ENCODE data around the gene USP3. TPM values are rescaled to one million over a fixed set of nuclear protein-coding genes. Genes with fewer than 3 reads are reported as not detected.

Gene USP3
- polyA plus RNA-seq, 1 of the 3 experiments (the other 2 are of a cell fraction) = 9.3 TPM

DNA sequence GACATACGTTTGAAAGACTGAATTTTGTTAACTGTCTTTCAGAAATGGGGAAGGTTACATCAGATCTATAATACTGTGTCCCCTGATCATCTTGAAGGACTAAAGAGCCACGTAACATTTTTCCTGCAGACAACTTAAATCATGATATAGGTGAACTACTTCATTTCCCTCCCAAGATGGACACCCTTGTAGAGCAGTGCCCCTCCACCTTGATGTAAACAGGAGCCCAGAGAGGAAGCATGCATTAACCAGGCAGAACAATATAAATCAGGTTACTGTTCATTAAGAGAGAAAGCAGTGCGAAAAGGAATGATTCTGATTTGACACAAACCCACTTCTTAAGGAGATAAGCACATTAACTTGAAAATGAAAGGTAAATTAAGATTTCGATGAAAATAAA is 36.1 kb downstream of the USP3 start:
- no peaks in the 10 kb centered on the region for H4K20me1 ChIP-seq (ENCODE audit: insufficient read depth)
- H3K27me3 ChIP-seq (ENCODE audit: insufficient read depth) = no peaks in the 10 kb centered on the region
- H3K4me1 ChIP-seq (ENCODE audit: control insufficient read depth in 1 of 2, insufficient read depth in 2 of 2, low read depth in 1 of 2, low read length in 1 of 2) = no peaks in the 10 kb centered on the region; a peak in 3 of 4 replicates
- TF ChIP-seq EP300 (IDR thresholded peaks at IDR 0.05; ENCODE audit: borderline replicate concordance in 1 of 2, low read depth in 1 of 2, low read length in 1 of 2) (no peak), NRF1 (IDR thresholded peaks at IDR 0.05; ENCODE audit: low read depth, low read length) (no peak), RAD21 (IDR thresholded peaks at IDR 0.05; ENCODE audit: low read length) (no peak), FOSL2 (IDR thresholded peaks at IDR 0.05; ENCODE audit: borderline replicate concordance, low read depth) (no peak), NFIC (IDR thresholded peaks at IDR 0.05; ENCODE audit: borderline replicate concordance) (no peak), TCF12 (IDR thresholded peaks at IDR 0.05) (no peak), GATA2 (CRISPR knock-in tag; IDR thresholded peaks at IDR 0.05) (no peak), YY1 (IDR thresholded peaks at IDR 0.05; ENCODE audit: low read depth) (no peak), JUND (IDR thresholded peaks at IDR 0.05) (no peak)
- TF ChIP-seq, protein P1, sequence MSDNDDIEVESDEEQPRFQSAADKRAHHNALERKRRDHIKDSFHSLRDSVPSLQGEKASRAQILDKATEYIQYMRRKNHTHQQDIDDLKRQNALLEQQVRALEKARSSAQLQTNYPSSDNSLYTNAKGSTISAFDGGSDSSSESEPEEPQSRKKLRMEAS (IDR thresholded peaks at IDR 0.05; ENCODE audit: low read depth) = no peak
- TF ChIP-seq, protein P2, sequence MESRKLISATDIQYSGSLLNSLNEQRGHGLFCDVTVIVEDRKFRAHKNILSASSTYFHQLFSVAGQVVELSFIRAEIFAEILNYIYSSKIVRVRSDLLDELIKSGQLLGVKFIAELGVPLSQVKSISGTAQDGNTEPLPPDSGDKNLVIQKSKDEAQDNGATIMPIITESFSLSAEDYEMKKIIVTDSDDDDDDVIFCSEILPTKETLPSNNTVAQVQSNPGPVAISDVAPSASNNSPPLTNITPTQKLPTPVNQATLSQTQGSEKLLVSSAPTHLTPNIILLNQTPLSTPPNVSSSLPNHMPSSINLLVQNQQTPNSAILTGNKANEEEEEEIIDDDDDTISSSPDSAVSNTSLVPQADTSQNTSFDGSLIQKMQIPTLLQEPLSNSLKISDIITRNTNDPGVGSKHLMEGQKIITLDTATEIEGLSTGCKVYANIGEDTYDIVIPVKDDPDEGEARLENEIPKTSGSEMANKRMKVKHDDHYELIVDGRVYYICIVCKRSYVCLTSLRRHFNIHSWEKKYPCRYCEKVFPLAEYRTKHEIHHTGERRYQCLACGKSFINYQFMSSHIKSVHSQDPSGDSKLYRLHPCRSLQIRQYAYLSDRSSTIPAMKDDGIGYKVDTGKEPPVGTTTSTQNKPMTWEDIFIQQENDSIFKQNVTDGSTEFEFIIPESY (IDR thresholded peaks at IDR 0.05; ENCODE audit: borderline replicate concordance, low read depth) = no peak
- no peak for DNase-seq
- no peak overlapping the region for H3K4me2 ChIP-seq
- ChIA-PET POLR2A (no interaction called here), CTCF (interaction anchor here (1.7 to 4.9 kb wide), 2 partner anchors 8 to 37 kb away, joined by 10 to 20 read pairs; partner anchors contain the start of gene USP3)
- H2AFZ ChIP-seq (ENCODE audit: low read depth) = no peak overlapping the region
- H3K27ac ChIP-seq (ENCODE audit: low read depth in 2 of 2, low read length in 1 of 2) = no peak overlapping the region
- peaks cover 13 to 19% of the 10 kb centered on the region in 2 experiments for H3K36me3 ChIP-seq (replicated peaks in 1 of 2; ENCODE audit: control insufficient read depth in 1 of 2, insufficient read depth in 2 of 2, low read length in 1 of 2)
- no peaks in the 10 kb centered on the region for H3K9me2 ChIP-seq
- WGBS (ENCODE audit: low lambda C conversion rate) = 96% methylated on average over 4 of the region's 4 CpGs
- no peak overlapping the region for H3K4me3 ChIP-seq (ENCODE audit: low read depth in 2 of 2, low read length in 1 of 2)
- no peak overlapping the region for H3K9ac ChIP-seq
- no peaks in the 10 kb centered on the region for H3F3A ChIP-seq (replicated peaks; ENCODE audit: insufficient read depth)
- peaks cover 19% of the 10 kb centered on the region; the same call in 1 of the 2 replicates for H3K79me2 ChIP-seq (ENCODE audit: insufficient read depth)
- no peaks in the 10 kb centered on the region for H3K9me3 ChIP-seq

DNA sequence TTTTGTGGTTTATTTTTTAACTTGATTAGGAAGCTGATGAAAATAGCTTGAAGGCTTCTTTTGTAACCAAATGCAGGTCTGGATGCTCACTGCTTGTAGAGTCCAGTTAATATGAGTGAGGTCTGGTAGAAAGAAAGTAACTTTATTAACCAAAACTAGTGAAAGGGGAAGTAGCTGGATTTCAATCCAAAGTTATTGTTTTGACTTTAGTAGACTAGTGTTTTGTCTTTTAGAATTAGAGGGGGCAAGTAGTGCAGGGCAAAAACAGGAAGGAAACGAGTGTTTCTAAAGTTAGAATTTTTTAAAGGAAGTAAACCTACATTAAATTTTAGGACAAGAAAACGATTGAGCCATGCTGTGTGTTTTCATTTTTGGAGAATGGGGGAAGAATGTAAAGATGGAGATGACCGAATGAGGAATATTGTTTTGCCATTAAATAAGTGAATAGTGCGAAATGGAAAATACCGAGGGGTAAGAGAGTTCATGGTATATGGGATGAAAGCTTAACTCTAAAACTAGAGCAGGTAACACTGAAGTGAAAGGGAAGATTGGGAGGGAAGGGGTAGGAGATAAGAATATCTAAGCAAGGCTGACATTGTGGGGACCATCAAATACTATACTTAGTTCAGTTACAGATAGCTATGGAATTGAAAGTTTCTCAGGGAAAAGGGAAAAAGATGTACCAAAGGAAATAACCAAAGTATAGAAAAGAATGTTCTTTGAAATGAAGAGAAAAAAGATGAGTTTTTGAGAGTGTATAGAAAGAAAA is 40.0 kb downstream of the USP3 start:
- Histone ChIP-seq H3K79me2 (ENCODE audit: insufficient read depth) (peaks cover 9% of the 10 kb centered on the region; the same call in 1 of the 2 replicates), H3K4me1 (ENCODE audit: control insufficient read depth in 1 of 2, insufficient read depth in 2 of 2, low read depth in 1 of 2, low read length in 1 of 2) (no peaks in the 10 kb centered on the region; a peak in 3 of 4 replicates), H3K9ac (no peak overlapping the region), H3K9me2 (no peaks in the 10 kb centered on the region), H2AFZ (ENCODE audit: low read depth) (no peak overlapping the region), H3K9me3 (no peaks in the 10 kb centered on the region), H3K36me3 (replicated peaks in 1 of 2; ENCODE audit: control insufficient read depth in 1 of 2, insufficient read depth in 2 of 2, low read length in 1 of 2) (peaks cover 10 to 16% of the 10 kb centered on the region in 2 experiments), H3K4me2 (no peak overlapping the region), H4K20me1 (ENCODE audit: insufficient read depth) (no peaks in the 10 kb centered on the region), H3K27ac (ENCODE audit: low read depth in 2 of 2, low read length in 1 of 2) (no peak overlapping the region), H3F3A (replicated peaks; ENCODE audit: insufficient read depth) (no peaks in the 10 kb centered on the region), H3K27me3 (ENCODE audit: insufficient read depth) (no peaks in the 10 kb centered on the region), H3K4me3 (ENCODE audit: low read depth in 2 of 2, low read length in 1 of 2) (no peak overlapping the region)
- WGBS (ENCODE audit: low lambda C conversion rate) = 93% methylated on average over 5 of the region's 5 CpGs
- no peak for DNase-seq
- TF ChIP-seq YY1 (IDR thresholded peaks at IDR 0.05; ENCODE audit: low read depth) (no peak), EZH2phosphoT487 (IDR thresholded peaks at IDR 0.05; ENCODE audit: borderline replicate concordance, low read depth) (no peak), FOSL2 (IDR thresholded peaks at IDR 0.05; ENCODE audit: borderline replicate concordance, low read depth) (no peak), RAD21 (IDR thresholded peaks at IDR 0.05; ENCODE audit: low read length) (no peak), TCF12 (IDR thresholded peaks at IDR 0.05) (no peak), TEAD4 (IDR thresholded peaks at IDR 0.05; ENCODE audit: borderline replicate concordance, insufficient read depth) (no peak), GABPA (IDR thresholded peaks at IDR 0.05; ENCODE audit: low read depth) (no peak)
- TF ChIP-seq, protein P2 (IDR thresholded peaks at IDR 0.05; ENCODE audit: borderline replicate concordance, low read depth) = no peak
- TF ChIP-seq, protein P3, sequence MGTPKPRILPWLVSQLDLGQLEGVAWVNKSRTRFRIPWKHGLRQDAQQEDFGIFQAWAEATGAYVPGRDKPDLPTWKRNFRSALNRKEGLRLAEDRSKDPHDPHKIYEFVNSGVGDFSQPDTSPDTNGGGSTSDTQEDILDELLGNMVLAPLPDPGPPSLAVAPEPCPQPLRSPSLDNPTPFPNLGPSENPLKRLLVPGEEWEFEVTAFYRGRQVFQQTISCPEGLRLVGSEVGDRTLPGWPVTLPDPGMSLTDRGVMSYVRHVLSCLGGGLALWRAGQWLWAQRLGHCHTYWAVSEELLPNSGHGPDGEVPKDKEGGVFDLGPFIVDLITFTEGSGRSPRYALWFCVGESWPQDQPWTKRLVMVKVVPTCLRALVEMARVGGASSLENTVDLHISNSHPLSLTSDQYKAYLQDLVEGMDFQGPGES (IDR thresholded peaks at IDR 0.05; ENCODE audit: low read depth, low read length) = no peak
- ChIA-PET CTCF (interaction anchor here (0.7 to 4.9 kb wide), 7 partner anchors 12 to 378 kb away, joined by 3 to 20 read pairs (median 4); no protein-coding TSS in a partner anchor), POLR2A (no interaction called here)

Measured in SK-N-SH (cell line).